Left lobe of liver (tissue), 2 donors: Measurements from ENCODE around the gene ARHGAP45. TPM values are rescaled to one million over a fixed set of nuclear protein-coding genes. Genes with fewer than 3 reads are reported as not detected.
A peak's percentile ranks its signal among the peaks of the same experiment; 100 is the strongest.

ENCODE experiments used
- ATAC-seq: fragments of 200-7000 bp; cut with Tn5 transposase; one replicate; pipeline ENCODE4 v1.9.1; 2020; ENCODE audit warnings: mild to moderate bottlenecking, moderate library complexity
- DNase-seq: peaks from one replicate; pipeline ENCODE4 v3.0.0-alpha.2; 2020; ENCODE audit warnings: low spot score
- total RNA-seq: library from RNA; stranded (reverse); gene quantifications from one replicate; pipeline ENCODE4 v1.2.1, GENCODE V29; 2021
- donor health status: DM: no; HTN: no; CAD: no; lungs with moderate emphysema.
- donor health status: DM: no; HTN: yes; CAD: no.

The ARHGAP45 gene
- total RNA-seq, 1 donor from 2014 or later = 5.1 TPM

- ATAC-seq = no peak
- no peak for DNase-seq
Measured at GRCh38 chr19:1085053-1085658, 18.2 kb downstream of the ARHGAP45 start.

- DNase-seq (no peak), ATAC-seq (no peak)
Measured at GRCh38 chr19:1085676-1086442, 18.9 kb downstream of the ARHGAP45 start.

- ATAC-seq = no peak
- no peak for DNase-seq
Measured at GRCh38 chr19:1086613-1087012, 19.6 kb downstream of the ARHGAP45 start.

GRCh38 chr19:1087813-1088415 lies 20.9 kb downstream of the ARHGAP45 start:
- DNase-seq (no peak), ATAC-seq (peak; percentile 7)

- DNase-seq = no peak
- peak; percentile 41 for ATAC-seq
Measured at GRCh38 chr19:1088416-1089010, 21.5 kb downstream of the ARHGAP45 start.

GRCh38 chr19:1089126-1089771 lies 22.3 kb downstream of the ARHGAP45 start:
- DNase-seq (no peak), ATAC-seq (no peak)

- ATAC-seq (no peak), DNase-seq (no peak)
Measured at GRCh38 chr19:1089891-1090290, 22.9 kb downstream of the ARHGAP45 start.

- ATAC-seq = no peak
- DNase-seq = no peak
Measured at GRCh38 chr19:1090731-1091543, 24.0 kb downstream of the ARHGAP45 start.

GRCh38 chr19:1091544-1092175 lies 24.7 kb downstream of the ARHGAP45 start:
- DNase-seq = no peak
- ATAC-seq = no peak

- DNase-seq (no peak), ATAC-seq (no peak)
Measured at GRCh38 chr19:1093330-1093729, 26.4 kb downstream of the ARHGAP45 start.

- peak; percentile 87 for DNase-seq
- peak; percentile 49 for ATAC-seq
Measured at GRCh38 chr19:1093811-1094553, 27.0 kb downstream of the ARHGAP45 start.

GRCh38 chr19:1094655-1094977 lies 27.6 kb downstream of the ARHGAP45 start:
- ATAC-seq = no peak
- DNase-seq = no peak

GRCh38 chr19:1094978-1095701 lies 28.2 kb downstream of the ARHGAP45 start, which contains the start of gene POLR2E:
TSS of gene POLR2E (minus strand) at chr19:1095375. CDS start at chr19:1095315, 60 bp downstream.
- ATAC-seq (peak; percentile 73), DNase-seq (peak; percentile 98)

GRCh38 chr19:1097810-1098176 lies 30.8 kb downstream of the ARHGAP45 start:
- ATAC-seq = peak; percentile 59
- peak; percentile 86 for DNase-seq

GRCh38 chr19:1098177-1099051 lies 31.4 kb downstream of the ARHGAP45 start:
- ATAC-seq = peak; percentile 62
- peak; percentile 95 for DNase-seq

- ATAC-seq = no peak
Measured at GRCh38 chr19:1101337-1101698, 34.4 kb downstream of the ARHGAP45 start.

GRCh38 chr19:1102407-1103131 lies 35.6 kb downstream of the ARHGAP45 start:
- ATAC-seq (no peak), DNase-seq (no peak)

More at GRCh38 chr19:1101337-1101698, 34.4 kb downstream of the ARHGAP45 start:
- no peak for DNase-seq
